HepG2 (cell line): ENCODE results near the gene CDX1. TPM values are rescaled to one million over a fixed set of nuclear protein-coding genes. Genes with fewer than 3 reads are reported as not detected.

Experiments used
- ATAC-seq: fragments of 200-7000 bp; cut with Tn5 transposase; 3 replicates; pipeline ENCODE4 v1.9.1; 2020; ENCODE audit warnings: mild to moderate bottlenecking, moderate library complexity
- BruUV-seq: library from RNA; stranded (reverse); fragments of 400-500 nt; replicated peaks from 2 replicates; lab custom pipeline; 2021; lab: Mats Ljungman, UMichigan
- CTCF ChIA-PET: fragments of 300-600 bp; formaldehyde crosslinking; extraction: SDS; loops from one replicate; lab custom pipeline; 2021; ENCODE audit warnings: low total read pairs, inconsistent platforms, low intra/inter-chr PET ratio; lab: Yijun Ruan, JAX
- POLR2A ChIA-PET: fragments of 350-600 bp; sonication (Branson Sonifier 250); formaldehyde crosslinking; loops from one replicate; lab custom pipeline; 2020; ENCODE audit warnings: antibody characterized with exemption, inconsistent platforms; lab: Yijun Ruan, JAX
- DNase-seq: peaks from one replicate; pipeline ENCODE4 v3.0.0-alpha.2; 2015; ENCODE audit warnings: low spot score
- FAIRE-seq: peaks from 3 replicates; lab custom pipeline; 2011; peaks lifted over from hg19 to GRCh38; lab: Jason Lieb, UNC
- H2AFZ ChIP-seq: one replicate; pipeline ENCODE4 v1.6.1; 2011; ENCODE audit warnings: low read length, inconsistent platforms
- H3K27ac ChIP-seq: fragments of 300-600 bp; 3 replicates; pipeline ENCODE4 v1.8.0; 2011; ENCODE audit warnings: mixed run types, mild to moderate bottlenecking, mixed read lengths, low read length, inconsistent platforms; ENCODE audit not compliant: insufficient read depth; ENCODE audit errors: extremely low read length
- H3K27me3 ChIP-seq, 2 experiments: fragments of 200-600 bp in 1 of 2; 2 replicates in 1 of 2; 3 replicates in 1 of 2; pipeline versions ENCODE4 v1.6.0 to v1.8.0; 2011; ENCODE audit warnings: low read length in 2 of 2, mild to moderate bottlenecking in 2 of 2, moderate library complexity in 2 of 2, inconsistent platforms in 1 of 2; ENCODE audit not compliant: insufficient read depth in 2 of 2, control insufficient read depth in 1 of 2
- H3K36me3 ChIP-seq, 2 experiments: fragments of 200-600 bp in 1 of 2; replicated peaks in 1 of 2; 2 replicates in 1 of 2; 3 replicates in 1 of 2; pipeline versions ENCODE4 v1.5.1 to v1.8.0; 2011; ENCODE audit warnings: low read length in 2 of 2, inconsistent platforms in 1 of 2; ENCODE audit not compliant: insufficient read depth in 2 of 2, control insufficient read depth in 1 of 2
- H3K4me1 ChIP-seq: 2 replicates; pipeline ENCODE4 v1.5.1; 2012; ENCODE audit warnings: low read length, inconsistent platforms; ENCODE audit not compliant: insufficient read depth
- H3K4me2 ChIP-seq: 2 replicates; pipeline ENCODE4 v1.6.0; 2011; ENCODE audit warnings: low read depth, low read length, inconsistent platforms
- H3K4me3 ChIP-seq, 3 experiments: fragments of 200-600 bp in 1 of 3; sonication (generic), shearing (Covaris generic) in 1 of 3; replicated peaks in 1 of 3; 2 replicates each; pipeline ENCODE4 v1.5.1; 2011 to 2016; ENCODE audit warnings: low read length in 3 of 3, inconsistent platforms in 2 of 3, low read depth in 2 of 3, mild to moderate bottlenecking in 2 of 3, control low read depth in 1 of 3, mixed read lengths in 1 of 3; ENCODE audit not compliant: insufficient read depth in 1 of 3
- H3K79me2 ChIP-seq: one replicate; pipeline ENCODE4 v1.6.1; 2011; ENCODE audit warnings: low read length, inconsistent platforms; ENCODE audit not compliant: insufficient read depth
- H3K9ac ChIP-seq: 2 replicates; pipeline ENCODE4 v1.6.0; 2011; ENCODE audit warnings: mild to moderate bottlenecking, low read depth, low read length, inconsistent platforms; ENCODE audit not compliant: insufficient read depth
- H3K9me3 ChIP-seq: 2 replicates; pipeline ENCODE4 v1.5.1; 2012; ENCODE audit warnings: mild to moderate bottlenecking, low read length
- H4K20me1 ChIP-seq: 2 replicates; pipeline ENCODE4 v1.6.0; 2011; ENCODE audit warnings: inconsistent platforms, mild to moderate bottlenecking, low read length, moderate library complexity; ENCODE audit not compliant: insufficient read depth
- ATF7 ChIP-seq, 2 experiments: fragments of 450-650 bp in 1 of 2; sonication (generic) in 1 of 2; formaldehyde crosslinking in 1 of 2; IDR thresholded peaks; 2 replicates each; pipeline versions ENCODE4 v1.4.0 to v1.6.1; 2016 to 2020; ENCODE audit warnings: antibody characterized with exemption in 1 of 2, mild to moderate bottlenecking in 1 of 2, missing genetic modification reagents in 1 of 2
- BCL6 ChIP-seq: IDR thresholded peaks from 2 replicates; pipeline ENCODE4 v1.6.1; 2016; ENCODE audit warnings: missing genetic modification reagents, missing compliant biosample characterization
- BRCA1 ChIP-seq: sonication (generic); formaldehyde crosslinking; IDR thresholded peaks from 2 replicates; pipeline ENCODE4 v1.4.0; 2020; ENCODE audit warnings: missing genetic modification reagents
- CC2D1A ChIP-seq: sonication (generic); formaldehyde crosslinking; IDR thresholded peaks from 2 replicates; pipeline ENCODE4 v1.8.1; 2023; ENCODE audit warnings: mild to moderate bottlenecking, missing genetic modification reagents
- ELK4 ChIP-seq: sonication (generic); formaldehyde crosslinking; IDR thresholded peaks from 2 replicates; pipeline ENCODE4 v1.9.0; 2021; ENCODE audit warnings: missing genetic modification reagents, borderline replicate concordance
- HNF4G ChIP-seq, 2 experiments: sonication (generic) in 1 of 2; formaldehyde crosslinking in 1 of 2; IDR thresholded peaks; 2 replicates each; pipeline versions ENCODE4 v1.4.0 to v1.6.1; 2011 to 2020; ENCODE audit warnings: borderline replicate concordance in 2 of 2, low read depth in 2 of 2, mild to moderate bottlenecking in 2 of 2, low read length in 1 of 2, missing genetic modification reagents in 1 of 2, moderate library complexity in 1 of 2
- ISL2 ChIP-seq: sonication (generic); formaldehyde crosslinking; IDR thresholded peaks from 2 replicates; pipeline ENCODE4 v1.5.0; 2020; ENCODE audit warnings: missing genetic modification reagents
- JUN ChIP-seq: sonication (generic); formaldehyde crosslinking; IDR thresholded peaks from 2 replicates; pipeline ENCODE4 v1.4.0; 2020; ENCODE audit warnings: mild to moderate bottlenecking, missing genetic modification reagents
- MXD3 ChIP-seq: IDR thresholded peaks from 2 replicates; pipeline ENCODE4 v1.6.1; 2016; ENCODE audit warnings: mild to moderate bottlenecking, missing biosample characterization, missing genetic modification reagents
- ONECUT2 ChIP-seq: sonication (generic); formaldehyde crosslinking; IDR thresholded peaks from 2 replicates; pipeline ENCODE4 v1.4.0; 2020; ENCODE audit warnings: missing genetic modification reagents
- PRMT3 ChIP-seq: sonication (generic); formaldehyde crosslinking; IDR thresholded peaks from 2 replicates; pipeline ENCODE4 v1.8.1; 2022; ENCODE audit warnings: low read depth, mild to moderate bottlenecking, moderate library complexity, missing genetic modification reagents, borderline replicate concordance
- SIX1 ChIP-seq: sonication (generic); formaldehyde crosslinking; IDR thresholded peaks from 2 replicates; pipeline ENCODE4 v1.4.0; 2020; ENCODE audit warnings: missing genetic modification reagents, borderline replicate concordance
- ZBTB8A ChIP-seq: sonication (generic); formaldehyde crosslinking; IDR thresholded peaks from 2 replicates; pipeline ENCODE4 v1.4.0; 2020; ENCODE audit warnings: mild to moderate bottlenecking, low read depth, missing genetic modification reagents, borderline replicate concordance
- ZNF232 ChIP-seq: sonication (generic); formaldehyde crosslinking; IDR thresholded peaks from 2 replicates; pipeline ENCODE4 v1.4.0; 2020; ENCODE audit warnings: missing genetic modification reagents, borderline replicate concordance
- ZNF607 ChIP-seq: sonication (generic); formaldehyde crosslinking; IDR thresholded peaks from 2 replicates; pipeline ENCODE4 v1.5.1; 2020; ENCODE audit warnings: missing genetic modification reagents, mild to moderate bottlenecking, borderline replicate concordance
- ZNF629 ChIP-seq: sonication (generic); formaldehyde crosslinking; conservative IDR thresholded peaks from 2 replicates; pipeline ENCODE4 v1.5.0; 2020; ENCODE audit warnings: missing genetic modification reagents
- ZNF652 ChIP-seq: IDR thresholded peaks from 2 replicates; pipeline ENCODE4 v1.6.1; 2016; ENCODE audit warnings: low read depth, borderline replicate concordance
- ZNF841 ChIP-seq: sonication (generic); formaldehyde crosslinking; IDR thresholded peaks from 2 replicates; pipeline ENCODE4 v1.8.1; 2023; ENCODE audit warnings: missing genetic modification reagents, borderline replicate concordance
- WGBS: methylation state at CpG from one replicate; pipeline ENCODE4 v1.1.6; 2017; ENCODE audit warnings: low lambda C conversion rate; 5-methylcytosine and 5-hydroxymethylcytosine counted together
- in situ Hi-C: cut with HindIII; loops from 2 replicates; pipeline ENCODE4 v1.10.0; 2017; ENCODE audit warnings: low pct_unique_long_range_greater_than_20kb; ENCODE audit not compliant: extremely low pct_ligation_motif_present
- intact Hi-C: fragments of 100-400 bp; cut with micrococcal nuclease; formaldehyde crosslinking; loops from one replicate; pipeline ENCODE4 v1.10.0; 2022; ENCODE audit not compliant: unreplicated experiment
- polyA plus RNA-seq, 8 experiments: library from polyadenylated mRNA; depleted of rRNA in 3 of 8; stranded (reverse) in 7 of 8; unstranded in 1 of 8; fragments of >200 nt; fragmentation: Illumina TruSeq in 4 of 8; extraction: Trizol in 4 of 8; gene quantifications; 2 replicates each; pipeline versions ENCODE4 v1.2.1 to v1.2.3, GENCODE V29; 2011 to 2016; ENCODE audit warnings: low read depth in 4 of 8, missing spikeins in 1 of 8, mixed read lengths in 1 of 8; ENCODE audit not compliant: insufficient read depth in 1 of 8
- total RNA-seq, 5 experiments: library from RNA; depleted of rRNA; stranded (reverse); fragments of >200 nt; fragmentation: Illumina TruSeq; extraction: Trizol; gene quantifications; 2 replicates each; pipeline ENCODE4 v1.2.3, GENCODE V29; 2016; ENCODE audit warnings: low read depth in 1 of 5

Gene CDX1
- total and polyA plus RNA-seq, 2 of the 13 experiments (the other 11 are each of a cell fraction or from before 2014, with no cell fraction given) = not detected

- intact Hi-C loops = no loop called here
- BruUV-seq = no TSS peak
- H3K4me2 ChIP-seq = no peak overlapping the region
- in situ Hi-C loops = no loop called here
- H3K36me3 ChIP-seq = no peaks in the 10 kb centered on the region
- no peaks in the 10 kb centered on the region for H3K79me2 ChIP-seq
- POLR2A ChIA-PET = no interaction called here
- H3K27ac ChIP-seq = no peak overlapping the region
- 60% methylated on average over 22 of the region's 27 CpGs for WGBS
- H3K9me3 ChIP-seq = no peaks in the 10 kb centered on the region
- CTCF ChIA-PET = no interaction called here
- no peak overlapping the region for H3K4me3 ChIP-seq
- TF ChIP-seq ONECUT2 = no peak
- TF ChIP-seq HNF4G (IDR thresholded peaks at IDR 0.05; ENCODE audit: borderline replicate concordance, low read depth, low read length) = no peak
- no peak for TF ChIP-seq HNF4G (CRISPR knock-in tag; IDR thresholded peaks at IDR 0.05; ENCODE audit: borderline replicate concordance, low read depth)
- no peak for TF ChIP-seq PRMT3 (CRISPR knock-in tag)
- TF ChIP-seq JUN (CRISPR knock-in tag) = no peak
- TF ChIP-seq ZBTB8A (CRISPR knock-in tag) = no peak
- no peak for TF ChIP-seq ZNF629 (CRISPR knock-in tag)
- no peak for TF ChIP-seq ATF7 (IDR thresholded peaks at IDR 0.05)
- TF ChIP-seq ATF7 (CRISPR knock-in tag; IDR thresholded peaks at IDR 0.05) = no peak
- H2AFZ ChIP-seq = no peak overlapping the region
- DNase-seq = no peak
- no peaks in the 10 kb centered on the region for H4K20me1 ChIP-seq
- no peak overlapping the region for H3K9ac ChIP-seq
- no peak for ATAC-seq
- FAIRE-seq = no peak
- peaks cover 44% of the 10 kb centered on the region for H3K4me1 ChIP-seq
- H3K27me3 ChIP-seq = peaks cover 1 to 8% of the 10 kb centered on the region in 2 experiments; a peak in 2 of 5 replicates
These were observed 435 bp upstream of the CDX1 start for GRCh38 chr5:150166037-150166649.

GRCh38 chr5:150167512-150167850 is 903 bp downstream of the CDX1 start:
- CTCF ChIA-PET = no interaction called here
- no TSS peak for BruUV-seq
- DNase-seq (no peak), FAIRE-seq (no peak), ATAC-seq (no peak)
- Histone ChIP-seq H3K4me3 (no peak overlapping the region), H3K9ac (no peak overlapping the region), H3K79me2 (no peaks in the 10 kb centered on the region), H3K9me3 (no peaks in the 10 kb centered on the region), H3K27ac (no peak overlapping the region), H2AFZ (no peak overlapping the region), H3K27me3 (peaks cover 1 to 8% of the 10 kb centered on the region in 2 experiments; a peak in 2 of 5 replicates), H3K36me3 (no peaks in the 10 kb centered on the region), H3K4me1 (peaks cover 31% of the 10 kb centered on the region), H3K4me2 (no peak overlapping the region), H4K20me1 (no peaks in the 10 kb centered on the region)
- in situ Hi-C loops (no loop called here), intact Hi-C loops (no loop called here)
- 82% methylated on average over 15 of the region's 15 CpGs for WGBS
- POLR2A ChIA-PET = no interaction called here
- TF ChIP-seq ZNF841 (CRISPR knock-in tag) (no peak), CC2D1A (CRISPR knock-in tag) (no peak), HNF4G (IDR thresholded peaks at IDR 0.05; ENCODE audit: borderline replicate concordance, low read depth, low read length) (no peak), HNF4G (CRISPR knock-in tag; IDR thresholded peaks at IDR 0.05; ENCODE audit: borderline replicate concordance, low read depth) (no peak), ISL2 (CRISPR knock-in tag) (no peak), ZNF607 (CRISPR knock-in tag) (no peak), ZNF232 (CRISPR knock-in tag) (no peak), MXD3 (CRISPR knock-in tag) (no peak), BCL6 (CRISPR knock-in tag) (no peak), ZNF652 (no peak), ELK4 (CRISPR knock-in tag) (no peak), SIX1 (CRISPR knock-in tag) (no peak), BRCA1 (no peak)
